Adrenal gland (tissue), 12 donors: ENCODE data around the gene KDF1. TPM values are rescaled to one million over a fixed set of nuclear protein-coding genes. Genes with fewer than 3 reads are reported as not detected.

ENCODE experiments used
- DNase-seq, 7 donors: peaks; one replicate each; pipeline ENCODE4 v3.0.0-alpha.2; 2019 to 2020
- H3K27ac ChIP-seq, 5 donors: fragments of 200-600 bp; sonication (generic) in 4 of 5; 1 replicate in 3 of 5; 2 replicates in 2 of 5; pipeline versions ENCODE4 v1.5.1 to v1.8.0; 2016 to 2020; ENCODE audit warnings: mild to moderate bottlenecking in 1 of 5
- H3K27me3 ChIP-seq: fragments of 200-600 bp; 2 replicates; pipeline ENCODE4 v1.8.0; 2021
- H3K36me3 ChIP-seq, 2 donors: fragments of 200-600 bp; replicated peaks in 1 of 2; 1 replicate in 1 of 2; 2 replicates in 1 of 2; pipeline versions ENCODE4 v1.5.1 to v1.8.0; 2018 to 2022
- H3K4me1 ChIP-seq, 2 donors: fragments of 200-600 bp; replicated peaks in 1 of 2; 1 replicate in 1 of 2; 2 replicates in 1 of 2; pipeline versions ENCODE4 v1.5.1 to v1.8.0; 2018 to 2021
- H3K4me3 ChIP-seq, 4 donors: fragments of 200-600 bp; sonication (generic) in 3 of 4; one replicate each; pipeline ENCODE4 v1.5.1; 2016 to 2018
- H3K9me3 ChIP-seq, 3 donors: fragments of 200-600 bp; sonication (generic) in 1 of 3; replicated peaks in 1 of 3; 1 replicate in 2 of 3; 2 replicates in 1 of 3; pipeline versions ENCODE4 v1.5.1 to v1.8.0; 2016 to 2021
- POLR2A ChIP-seq, 2 donors: fragments of 450-650 bp; IDR thresholded peaks; one replicate each; pipeline ENCODE4 v1.6.1; 2017; ENCODE audit warnings: antibody characterized with exemption in 2 of 2, mild to moderate bottlenecking in 2 of 2, moderate library complexity in 1 of 2
- WGBS, 4 donors: extraction: QIAGEN DNeasy Blood & Tissue Kit in 2 of 4; methylation state at CpG; one replicate each; pipeline versions ENCODE4 v1.1.5 to v1.1.7; 2013 to 2017; 5-methylcytosine and 5-hydroxymethylcytosine counted together
- intact Hi-C, 2 donors: fragments of 100-400 bp; cut with DNase I; formaldehyde crosslinking; loops; one replicate each; pipeline versions ENCODE4 v1.14.1 to v1.15.0; 2022 to 2023
- polyA plus RNA-seq, 3 donors: library from polyadenylated mRNA; stranded (reverse); fragments of 200-250 nt in 2 of 3; fragments of 350-450 nt in 1 of 3; fragmentation: Illumina TruSeq in 1 of 3; extraction: RNeasy Lipid Tissue Mini Kit (QIAGEN cat#74804) in 1 of 3; gene quantifications; one replicate each; pipeline ENCODE4 v1.2.3, GENCODE V29; 2013 to 2014
- total RNA-seq, 9 donors: library from RNA; depleted of rRNA in 4 of 9; stranded (reverse); fragments of >200 nt in 4 of 9; fragments of 120-200 nt in 1 of 9; fragmentation: NEBNext Ultra II Directional in 1 of 9; extraction: Animal tissue kit (Norgen Biotek cat#: 25700) in 1 of 9; gene quantifications; one replicate each; pipeline versions ENCODE4 v1.1.0 to v1.2.4, GENCODE V29; 2013 to 2023
- TF ChIP-seq, protein P1 (sequence below), 6 experiments: fragments of 450-650 bp in 4 of 6; fragments of 200-600 bp in 2 of 6; sonication (generic) in 1 of 6; IDR thresholded peaks; 1 replicate in 5 of 6; 2 replicates in 1 of 6; pipeline versions ENCODE4 v1.5.1 to v1.8.0; 2016 to 2021; ENCODE audit warnings: antibody characterized with exemption in 6 of 6, mild to moderate bottlenecking in 2 of 6, moderate library complexity in 1 of 6
- donor health status: healthy with polysubstance abuse.
- donor health status: Bipolar disorder and iron deficiency.
- donor health status: DM: yes; HTN: yes; CAD: no.
- donor health status: DM: no; HTN: no; CAD: no.
- donor health status: DM: no; HTN: no; CAD: no.
- donor health status: DM: yes; HTN: yes; CAD: no.

Gene KDF1
- total and polyA plus RNA-seq, 12 donors = 0.15 to 4.0 (median 1.2) TPM

- Histone ChIP-seq H3K36me3 (no peaks in the 10 kb centered on the region), H3K9me3 (no peaks in the 10 kb centered on the region), H3K27me3 (peaks cover 6% of the 10 kb centered on the region), H3K4me1 (peaks cover 7 to 18% of the 10 kb centered on the region in 2 donors), H3K27ac (no peak overlapping the region), H3K4me3 (no peak overlapping the region)
- WGBS, 4 donors = 60 to 100% (median 92%) methylated on average over 1 of the region's 1 CpG
- intact Hi-C loops = loop anchor here (5.0 kb wide), 3 partner anchors 36 to 101 kb away; no protein-coding TSS in a partner anchor
- no peak for DNase-seq
- TF ChIP-seq POLR2A (IDR thresholded peaks at IDR 0.05) = no peak
- TF ChIP-seq, protein P1, sequence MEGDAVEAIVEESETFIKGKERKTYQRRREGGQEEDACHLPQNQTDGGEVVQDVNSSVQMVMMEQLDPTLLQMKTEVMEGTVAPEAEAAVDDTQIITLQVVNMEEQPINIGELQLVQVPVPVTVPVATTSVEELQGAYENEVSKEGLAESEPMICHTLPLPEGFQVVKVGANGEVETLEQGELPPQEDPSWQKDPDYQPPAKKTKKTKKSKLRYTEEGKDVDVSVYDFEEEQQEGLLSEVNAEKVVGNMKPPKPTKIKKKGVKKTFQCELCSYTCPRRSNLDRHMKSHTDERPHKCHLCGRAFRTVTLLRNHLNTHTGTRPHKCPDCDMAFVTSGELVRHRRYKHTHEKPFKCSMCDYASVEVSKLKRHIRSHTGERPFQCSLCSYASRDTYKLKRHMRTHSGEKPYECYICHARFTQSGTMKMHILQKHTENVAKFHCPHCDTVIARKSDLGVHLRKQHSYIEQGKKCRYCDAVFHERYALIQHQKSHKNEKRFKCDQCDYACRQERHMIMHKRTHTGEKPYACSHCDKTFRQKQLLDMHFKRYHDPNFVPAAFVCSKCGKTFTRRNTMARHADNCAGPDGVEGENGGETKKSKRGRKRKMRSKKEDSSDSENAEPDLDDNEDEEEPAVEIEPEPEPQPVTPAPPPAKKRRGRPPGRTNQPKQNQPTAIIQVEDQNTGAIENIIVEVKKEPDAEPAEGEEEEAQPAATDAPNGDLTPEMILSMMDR (IDR thresholded peaks at IDR 0.05) = no peak
Observed at GRCh38 chr1:26996024-26996423, 35.8 kb upstream of the KDF1 start.

GRCh38 chr1:26994787-26995517 lies 34.7 kb upstream of the KDF1 start:
- H3K27me3 ChIP-seq = peaks cover 6% of the 10 kb centered on the region
- no peak for DNase-seq
- no peaks in the 10 kb centered on the region for H3K36me3 ChIP-seq
- intact Hi-C loops = loop anchor here (5.0 kb wide), 3 partner anchors 37 to 102 kb away; no protein-coding TSS in a partner anchor
- peak overlapping the region in 1 of 5 donors; percentile 72 for H3K27ac ChIP-seq
- H3K9me3 ChIP-seq = no peaks in the 10 kb centered on the region
- H3K4me1 ChIP-seq = peaks cover 7 to 18% of the 10 kb centered on the region in 2 donors
- WGBS, 4 donors = 37 to 53% (median 49%) methylated on average over 7 to 15 of the region's 15 CpGs
- H3K4me3 ChIP-seq = peak overlapping the region in 2 of 4 donors; percentile 6 to 70
- TF ChIP-seq, protein P1 (IDR thresholded peaks at IDR 0.05) = no peak
- peak in 1 of 2 donors; percentile 24 for TF ChIP-seq POLR2A (IDR thresholded peaks at IDR 0.05)

GRCh38 chr1:26994020-26994786 lies 33.9 kb upstream of the KDF1 start:
- H3K9me3 ChIP-seq = no peaks in the 10 kb centered on the region
- peak overlapping the region in 2 of 4 donors; percentile 17 to 70 for H3K4me3 ChIP-seq
- H3K4me1 ChIP-seq = peaks cover 7 to 11% of the 10 kb centered on the region in 2 donors
- DNase-seq = peak in 1 of 7 donors; percentile 29
- TF ChIP-seq, protein P1 (IDR thresholded peaks at IDR 0.05) = no peak
- no peak for TF ChIP-seq POLR2A (IDR thresholded peaks at IDR 0.05)
- 2 to 50% (median 2%) methylated on average over 4 to 97 of the region's 97 CpGs; no CpG with 5 or more reads in 1 of the 4 donors for WGBS, 4 donors
- no peaks in the 10 kb centered on the region for H3K36me3 ChIP-seq
- intact Hi-C loops = no loop called here
- peak overlapping the region in 2 of 5 donors; percentile 21 to 72 for H3K27ac ChIP-seq
- H3K27me3 ChIP-seq = peaks cover 6% of the 10 kb centered on the region
